H7 (cell line): ENCODE measurements around the gene HTR1B. TPM values are rescaled to one million over a fixed set of nuclear protein-coding genes. Genes with fewer than 3 reads are reported as not detected.

Source experiments
- DNase-seq: peaks from one replicate; pipeline ENCODE4 v3.0.0; 2012
- H3K27me3 ChIP-seq: 2 replicates; pipeline ENCODE4 v1.6.0; 2011; ENCODE audit warnings: mild to moderate bottlenecking, low read length; ENCODE audit not compliant: control insufficient read depth, insufficient read depth
- H3K36me3 ChIP-seq: replicated peaks from 2 replicates; pipeline ENCODE4 v1.5.1; 2011; ENCODE audit warnings: low read length; ENCODE audit not compliant: control insufficient read depth, insufficient read depth
- H3K4me3 ChIP-seq: 2 replicates; pipeline ENCODE4 v1.5.1; 2011; ENCODE audit warnings: low read depth, mild to moderate bottlenecking, control low read depth, low read length, moderate library complexity; ENCODE audit not compliant: insufficient read depth
- total RNA-seq: library from RNA; depleted of rRNA; stranded (reverse); fragments of >200 nt; shearing (Covaris generic); gene quantifications from 2 replicates; pipeline ENCODE4 v1.2.3, GENCODE V29; 2014; rRNA removed

HTR1B gene, protein sequence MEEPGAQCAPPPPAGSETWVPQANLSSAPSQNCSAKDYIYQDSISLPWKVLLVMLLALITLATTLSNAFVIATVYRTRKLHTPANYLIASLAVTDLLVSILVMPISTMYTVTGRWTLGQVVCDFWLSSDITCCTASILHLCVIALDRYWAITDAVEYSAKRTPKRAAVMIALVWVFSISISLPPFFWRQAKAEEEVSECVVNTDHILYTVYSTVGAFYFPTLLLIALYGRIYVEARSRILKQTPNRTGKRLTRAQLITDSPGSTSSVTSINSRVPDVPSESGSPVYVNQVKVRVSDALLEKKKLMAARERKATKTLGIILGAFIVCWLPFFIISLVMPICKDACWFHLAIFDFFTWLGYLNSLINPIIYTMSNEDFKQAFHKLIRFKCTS
- 0.31 and 0.74 TPM in 2 replicates for total RNA-seq

DNA sequence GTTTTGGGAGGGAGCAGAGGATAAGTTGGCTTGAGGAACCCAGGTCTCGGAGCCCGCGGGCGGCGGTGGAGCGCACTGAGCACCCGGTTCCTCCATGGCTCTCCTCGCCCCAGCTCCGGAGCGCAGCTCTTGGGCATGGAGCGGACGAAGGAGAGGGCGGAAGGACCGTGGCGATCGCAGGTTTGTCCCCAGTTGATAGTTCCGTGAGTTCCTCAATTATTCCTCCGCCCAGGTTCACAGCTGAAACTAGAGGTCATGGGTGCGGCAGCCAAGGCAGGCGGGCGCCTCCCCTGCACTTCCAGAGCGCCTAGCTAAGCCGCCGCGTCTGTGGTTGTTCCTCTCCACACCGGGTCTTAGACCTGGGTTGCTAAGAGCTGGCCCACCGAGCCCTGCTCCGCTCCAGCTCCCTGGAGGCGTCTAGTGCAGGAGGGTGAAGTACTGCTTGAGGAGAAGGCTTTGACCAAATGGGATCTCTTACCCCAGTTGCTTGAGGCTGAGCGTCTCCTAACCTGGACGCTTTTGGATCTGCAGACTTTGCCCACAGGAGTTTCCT is at the start of gene HTR1B:
TSS of gene HTR1B (minus strand) at position 184 of the 553 bp plus-strand sequence. CDS start at position 96, 88 bp downstream.
- peak within 1 kb of the TSS; percentile 78 for H3K4me3 ChIP-seq
- DNase-seq: peak; percentile 66
- no peaks in the 10 kb centered on the region for H3K36me3 ChIP-seq
- H3K27me3 ChIP-seq: peaks cover 57% of the 10 kb centered on the region

DNA sequence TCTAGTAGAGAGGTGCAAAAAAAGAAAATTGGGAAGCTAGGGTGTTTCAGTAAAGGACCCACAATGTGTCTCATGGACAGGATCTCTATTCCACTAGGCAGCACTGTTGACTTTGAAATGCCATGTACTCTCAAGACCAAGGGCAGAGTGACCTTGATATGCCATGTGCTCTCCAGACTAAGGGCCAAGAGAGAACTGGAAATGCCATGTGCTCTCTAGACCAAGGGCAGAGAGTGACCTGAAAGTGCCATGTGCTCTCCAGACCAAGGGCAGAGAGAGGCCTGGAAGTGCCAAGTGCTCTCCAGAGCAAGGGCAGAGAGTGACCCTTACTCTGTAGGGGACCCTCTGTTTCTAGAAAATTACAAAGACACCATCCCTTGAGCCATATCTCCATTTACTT is 49.3 kb upstream of the HTR1B start:
- no peak overlapping the region for H3K4me3 ChIP-seq
- no peaks in the 10 kb centered on the region for H3K27me3 ChIP-seq
- no peak for DNase-seq
- H3K36me3 ChIP-seq: no peaks in the 10 kb centered on the region

DNA sequence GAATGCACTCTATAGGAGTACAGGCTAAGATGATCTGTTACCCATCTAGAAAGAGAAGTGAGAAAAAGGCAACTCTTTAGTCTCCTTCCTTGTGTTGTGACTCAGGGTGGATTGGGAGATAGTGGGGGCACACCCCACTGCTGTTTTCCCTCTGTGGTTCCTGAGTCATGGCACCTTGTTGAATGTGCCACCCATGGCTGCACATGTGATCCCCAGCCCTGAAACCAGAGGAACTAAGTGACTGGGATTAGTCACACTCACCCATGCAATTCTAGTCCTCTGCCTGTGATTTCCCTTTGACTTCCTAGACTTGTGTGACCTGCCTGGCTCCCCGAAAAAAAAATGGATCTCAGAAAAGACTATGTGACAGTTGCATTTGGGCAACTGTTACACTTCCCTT is 48.6 kb upstream of the HTR1B start:
- no peak for DNase-seq
- Histone ChIP-seq H3K27me3 (no peaks in the 10 kb centered on the region), H3K4me3 (no peak overlapping the region), H3K36me3 (no peaks in the 10 kb centered on the region)

DNA sequence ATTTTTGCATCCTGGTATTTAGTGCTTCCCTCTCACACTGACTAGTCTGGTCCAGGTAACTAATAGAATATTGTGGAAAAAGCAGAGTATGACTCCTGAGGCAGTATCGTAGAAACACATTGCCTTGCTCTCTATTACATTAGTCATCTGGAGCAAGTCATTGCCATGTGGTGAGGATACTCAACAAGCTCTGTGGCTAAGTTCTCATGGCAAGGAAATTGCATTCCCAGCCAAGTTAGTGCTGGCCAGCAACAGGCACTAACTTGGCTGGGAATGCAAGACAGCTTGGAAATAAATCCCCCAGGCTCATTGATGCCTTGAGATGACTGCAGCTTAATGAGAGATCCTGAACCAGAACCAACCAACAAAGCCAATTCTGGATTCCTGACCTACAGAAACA is 39.7 kb upstream of the HTR1B start:
- Histone ChIP-seq H3K36me3 (no peaks in the 10 kb centered on the region), H3K4me3 (no peak overlapping the region), H3K27me3 (no peaks in the 10 kb centered on the region)
- no peak for DNase-seq

DNA sequence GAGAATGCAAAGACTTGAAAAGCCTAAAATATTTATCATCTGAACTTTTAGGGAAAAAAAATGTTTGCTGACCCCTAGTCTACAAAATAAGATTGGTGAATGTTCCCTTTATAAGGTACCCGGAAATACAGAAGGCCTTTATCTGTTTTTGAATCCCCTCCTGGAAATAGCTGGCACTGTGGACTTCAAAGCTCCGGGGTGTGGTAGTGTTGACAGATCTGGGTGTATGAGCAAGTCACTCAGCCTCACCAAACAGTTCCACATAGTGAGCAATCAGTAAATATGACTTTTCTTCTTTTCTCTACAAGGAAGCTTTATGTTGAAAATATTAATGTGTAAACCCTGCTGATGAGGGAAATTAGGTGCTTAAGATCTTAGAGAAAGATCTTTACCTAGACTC is 29.2 kb upstream of the HTR1B start:
- Histone ChIP-seq H3K36me3 (no peaks in the 10 kb centered on the region), H3K27me3 (no peaks in the 10 kb centered on the region), H3K4me3 (no peak overlapping the region)
- DNase-seq: no peak

DNA sequence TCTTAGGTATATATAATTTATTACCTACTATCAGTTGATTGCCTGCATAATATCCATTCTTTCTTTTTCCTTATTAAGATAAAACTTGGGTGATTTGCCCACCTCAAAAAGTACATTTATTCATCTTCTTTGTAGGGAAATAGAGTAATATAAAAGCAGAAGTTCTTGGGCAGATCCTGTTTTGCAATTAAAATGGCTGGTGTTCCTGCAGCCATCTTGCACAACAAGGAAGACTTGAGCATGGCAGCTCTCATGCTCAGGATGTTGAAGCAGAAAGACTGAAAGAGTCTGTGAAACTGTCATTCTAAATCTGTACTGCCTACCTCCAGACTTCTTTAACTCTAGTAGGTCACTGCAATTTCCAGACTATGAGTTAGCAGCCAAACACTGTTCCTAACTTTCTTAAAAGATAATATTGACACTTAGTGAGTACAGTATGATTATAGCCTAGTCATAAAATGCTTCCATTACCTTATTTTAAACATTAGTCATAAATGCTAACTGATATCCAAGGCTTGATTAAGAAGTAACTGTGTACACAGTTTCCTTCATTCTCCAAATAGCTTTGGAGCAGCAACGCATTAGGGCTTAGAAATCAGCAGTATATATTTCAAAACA is 24.6 kb upstream of the HTR1B start:
- Histone ChIP-seq H3K4me3 (no peak overlapping the region), H3K36me3 (no peaks in the 10 kb centered on the region), H3K27me3 (no peaks in the 10 kb centered on the region)
- DNase-seq: no peak

DNA sequence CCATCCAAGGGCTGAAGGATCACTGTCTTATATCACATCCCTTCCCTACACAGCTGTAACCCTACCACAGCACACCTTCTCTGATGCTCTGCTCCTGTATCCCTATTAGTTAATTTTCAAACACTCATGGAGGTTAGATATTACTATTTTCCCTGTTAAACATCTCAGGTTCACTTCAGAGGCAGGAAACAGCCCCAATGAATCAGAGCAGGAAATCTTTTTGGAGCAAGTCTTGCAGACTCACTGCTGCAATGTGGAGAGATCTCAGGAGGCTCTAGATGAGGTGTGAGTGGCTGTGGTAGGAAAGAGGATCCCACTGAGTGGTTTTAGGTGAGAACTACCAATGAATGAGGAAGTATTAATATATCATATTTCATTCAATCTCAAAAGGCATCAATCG is 19.7 kb upstream of the HTR1B start:
- Histone ChIP-seq H3K4me3 (no peak overlapping the region), H3K27me3 (no peaks in the 10 kb centered on the region), H3K36me3 (no peaks in the 10 kb centered on the region)
- no peak for DNase-seq

DNA sequence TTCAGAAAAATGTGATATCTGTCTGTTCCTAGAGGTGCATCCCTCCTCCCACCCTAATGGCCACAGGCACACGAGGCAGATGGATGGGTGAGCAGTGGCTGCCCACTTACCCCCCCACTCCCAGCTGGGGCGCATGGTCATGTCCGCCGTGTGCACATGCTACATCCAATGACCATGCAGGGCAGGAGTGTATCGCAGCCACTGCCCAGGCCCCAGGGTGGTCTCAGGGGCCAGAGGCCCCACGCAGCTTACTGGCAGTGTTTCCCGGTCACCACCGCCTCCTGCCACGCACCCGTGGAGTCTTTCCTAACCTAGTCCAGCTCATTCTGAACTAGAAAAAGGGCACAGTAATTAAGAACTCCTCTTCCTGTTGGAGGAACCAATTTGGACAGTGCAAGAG is 11.7 kb upstream of the HTR1B start:
- Histone ChIP-seq H3K4me3 (no peak overlapping the region), H3K36me3 (no peaks in the 10 kb centered on the region), H3K27me3 (no peaks in the 10 kb centered on the region)
- no peak for DNase-seq

DNA sequence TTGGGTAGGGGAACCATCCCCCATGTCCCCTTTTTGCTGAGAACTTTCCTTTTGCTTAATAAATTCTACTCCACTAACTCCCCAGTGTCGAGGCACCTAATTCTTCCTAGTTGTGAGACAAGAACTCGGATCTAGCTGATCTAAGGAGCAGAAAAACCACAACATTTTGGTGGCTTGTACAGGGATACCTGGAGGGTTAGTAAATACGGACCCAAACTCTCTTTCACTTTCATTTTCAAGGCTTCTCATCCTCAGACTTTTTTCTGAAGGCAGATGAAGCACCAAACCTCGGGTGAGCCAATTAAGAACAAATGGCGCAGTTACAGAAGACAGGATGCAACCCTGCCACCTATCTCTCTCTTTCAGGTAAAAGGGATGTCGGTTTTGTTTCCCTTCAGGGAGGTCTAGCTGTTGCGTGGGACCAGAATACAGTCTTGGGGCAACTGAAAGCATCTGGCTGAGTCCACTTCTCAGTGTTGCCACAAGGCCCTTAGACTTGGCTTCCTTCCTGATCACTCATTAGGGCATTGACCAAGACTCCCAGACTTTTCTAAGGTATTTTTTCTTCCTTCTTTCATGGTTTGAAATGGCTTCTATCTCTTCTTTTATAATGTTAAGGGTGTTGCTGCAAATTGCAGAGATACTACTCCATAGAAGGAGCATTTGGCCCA is 11.1 kb upstream of the HTR1B start:
- Histone ChIP-seq H3K27me3 (no peaks in the 10 kb centered on the region), H3K4me3 (no peak overlapping the region), H3K36me3 (no peaks in the 10 kb centered on the region)
- DNase-seq: no peak

DNA sequence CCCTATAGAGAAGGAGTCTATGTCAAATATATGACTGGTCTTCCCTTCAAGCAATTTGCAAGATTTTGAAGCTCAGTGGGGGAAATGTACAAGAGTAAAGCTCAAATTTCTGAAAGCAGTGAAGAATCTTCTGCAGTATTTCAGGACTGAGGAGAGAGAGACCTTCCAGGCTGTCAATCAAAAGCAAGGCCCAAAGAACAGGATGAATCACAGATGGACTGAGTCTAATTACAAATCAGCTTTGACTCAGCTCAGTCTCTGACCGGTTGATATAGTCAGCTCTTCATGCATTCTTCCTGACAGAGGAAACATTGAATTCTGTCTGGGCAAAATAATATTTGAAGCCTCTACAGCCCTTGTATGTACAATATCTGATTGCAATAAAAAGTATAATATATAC is 7.7 kb upstream of the HTR1B start:
- no peak for DNase-seq
- H3K36me3 ChIP-seq: no peaks in the 10 kb centered on the region
- peaks cover 18% of the 10 kb centered on the region for H3K27me3 ChIP-seq
- H3K4me3 ChIP-seq: no peak overlapping the region

DNA sequence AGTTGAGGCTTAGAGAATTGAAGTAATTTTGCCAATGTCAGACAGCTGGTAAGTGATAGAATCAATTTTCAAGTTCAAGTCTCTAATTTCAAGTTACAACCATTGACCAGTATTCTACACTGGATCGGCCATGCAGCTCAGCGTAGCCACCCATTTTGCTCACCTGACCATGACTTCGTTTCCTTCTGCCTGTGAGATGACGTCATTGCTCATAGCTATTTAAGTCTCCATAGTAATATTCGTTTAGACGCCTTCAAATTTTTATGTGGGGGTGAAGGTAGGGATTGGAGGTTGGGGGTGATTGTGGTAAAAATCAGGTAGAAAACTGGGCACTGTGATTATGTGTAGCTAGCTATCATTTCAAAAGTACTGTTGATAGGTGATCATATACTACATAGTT is 5.6 kb upstream of the HTR1B start:
- Histone ChIP-seq H3K4me3 (no peak overlapping the region), H3K27me3 (peaks cover 36% of the 10 kb centered on the region), H3K36me3 (no peaks in the 10 kb centered on the region)
- DNase-seq: no peak

DNA sequence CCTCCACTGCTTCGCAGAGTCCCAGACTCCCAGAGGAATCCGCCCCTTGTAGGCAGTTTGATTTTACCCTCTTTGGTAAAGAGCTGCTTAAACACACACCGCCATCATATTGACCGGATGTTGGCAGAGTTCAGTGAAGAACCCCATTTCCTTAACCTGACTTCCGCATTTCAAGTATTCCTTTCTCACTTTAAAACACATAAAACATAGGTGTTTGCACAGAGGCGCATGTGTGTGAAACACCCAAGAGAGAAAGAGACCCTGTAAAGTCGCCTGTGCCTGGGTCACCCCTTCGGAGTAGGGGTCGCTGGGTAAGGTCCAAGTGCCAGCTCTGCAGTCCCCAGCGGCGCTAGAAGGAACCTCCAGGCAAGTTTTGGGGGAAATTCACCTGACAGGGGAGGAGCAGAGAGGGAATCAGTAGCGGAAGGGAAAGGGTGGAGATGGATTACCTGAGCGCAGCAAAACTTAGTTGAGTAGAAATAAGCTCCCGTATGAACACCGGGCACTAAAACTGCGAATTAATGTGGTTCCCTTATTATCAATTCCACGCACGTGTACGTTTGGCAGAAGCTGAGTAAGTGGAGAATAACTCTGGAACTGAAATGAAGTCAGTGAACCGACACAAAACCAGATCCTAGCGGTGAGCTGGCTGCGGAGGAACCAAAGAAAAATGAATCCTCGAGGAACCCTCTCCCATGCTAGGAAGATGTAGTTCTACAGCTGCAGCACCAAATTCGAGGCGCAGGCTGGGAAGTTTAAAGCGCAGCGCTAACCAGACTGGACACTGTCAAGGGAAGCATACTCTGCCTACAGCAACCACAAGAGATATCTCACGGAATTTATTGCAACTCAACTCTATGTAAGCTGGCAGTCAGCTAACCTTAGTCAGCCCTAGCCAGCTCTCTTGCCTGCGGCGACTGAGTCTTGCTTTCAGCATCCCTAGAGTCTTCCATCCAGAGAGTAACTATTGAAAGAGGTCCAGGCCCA is 3.5 kb upstream of the HTR1B start:
- Histone ChIP-seq H3K36me3 (no peaks in the 10 kb centered on the region), H3K27me3 (peaks cover 57% of the 10 kb centered on the region), H3K4me3 (peak overlapping the region; percentile 49)
- peak; percentile 27 for DNase-seq

DNA sequence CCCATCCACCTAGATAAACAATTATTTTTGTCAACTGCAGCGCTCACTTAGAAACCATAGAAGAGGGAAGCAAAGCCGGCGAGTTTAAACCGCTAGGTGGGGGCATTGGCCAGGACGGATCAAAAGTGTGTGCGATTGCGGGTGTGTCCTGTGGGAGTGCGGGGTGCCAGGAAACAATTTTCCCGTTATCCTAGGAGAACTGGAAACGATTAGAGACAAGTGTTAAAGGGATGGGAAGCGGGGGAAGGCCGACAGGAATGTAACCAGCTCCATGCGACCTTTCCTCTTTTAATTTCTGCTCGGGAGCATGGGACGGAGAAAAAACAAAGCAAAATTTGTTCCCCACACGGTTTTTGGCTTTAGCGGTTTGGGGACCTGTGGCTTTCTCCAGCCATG is 2.8 kb upstream of the HTR1B start:
- Histone ChIP-seq H3K36me3 (no peaks in the 10 kb centered on the region), H3K27me3 (peaks cover 57% of the 10 kb centered on the region), H3K4me3 (peak overlapping the region; percentile 49)
- peak; percentile 47 for DNase-seq

DNA sequence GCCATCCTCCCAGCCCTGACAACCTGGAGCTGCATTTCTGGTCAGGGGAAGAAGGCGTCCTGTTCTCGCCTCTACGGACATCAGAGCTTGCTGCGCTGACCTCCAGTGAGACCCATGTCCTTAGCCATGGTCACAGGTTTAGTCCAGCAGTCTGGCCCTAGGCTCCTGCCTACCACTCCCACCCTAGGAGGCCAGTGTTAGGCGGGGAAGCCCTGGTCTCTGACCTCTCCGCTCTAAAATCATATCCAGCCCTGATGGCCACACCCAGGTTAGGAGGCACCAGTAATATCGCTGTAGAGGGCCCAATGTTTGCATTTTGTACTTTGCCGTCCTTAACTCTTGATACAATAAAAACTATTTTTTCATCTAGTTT is 1.2 kb upstream of the HTR1B start:
- no peak for DNase-seq
- Histone ChIP-seq H3K27me3 (peaks cover 57% of the 10 kb centered on the region), H3K4me3 (peak overlapping the region; percentile 78), H3K36me3 (no peaks in the 10 kb centered on the region)
